ENCODE results near the gene NLK. TPM values are rescaled to one million over a fixed set of nuclear protein-coding genes. Genes with fewer than 3 reads are reported as not detected.
A peak's percentile ranks its signal among the peaks of the same experiment; 100 is the strongest.

The NLK gene
- polyA plus RNA-seq, 1 experiment: 24.5 TPM

- ChIA-PET CTCF (no interaction called here), POLR2A (no interaction called here)
- H3K27me3 ChIP-seq (ENCODE audit: control insufficient read depth, insufficient read depth, low read length): peaks cover 28% of the 10 kb centered on the region
- no peak overlapping the region for H3K4me3 ChIP-seq (ENCODE audit: low read depth, low read length)
- TF ChIP-seq CTCF (IDR thresholded peaks at IDR 0.05; ENCODE audit: low read depth, low read length): no peak
- DNase-seq (ENCODE audit: low read depth, low spot score): no peak
- H3K27ac ChIP-seq (ENCODE audit: low read depth, low read length): no peak overlapping the region
- H3K9me3 ChIP-seq (ENCODE audit: control insufficient read depth, insufficient read depth, low read length): peaks cover 6% of the 10 kb centered on the region; the same call in 1 of the 2 replicates
Observed at GRCh38 chr17:28225867-28226266, 183.4 kb downstream of the NLK start.

GRCh38 chr17:28226563-28227315 is 184.3 kb downstream of the NLK start:
- TF ChIP-seq CTCF (IDR thresholded peaks at IDR 0.05; ENCODE audit: low read depth, low read length): no peak
- POLR2A ChIA-PET: no interaction called here
- DNase-seq (ENCODE audit: low read depth, low spot score): no peak
- CTCF ChIA-PET: interaction anchor here (1.2 kb wide), 1 partner anchor 24 kb away, joined by 4 read pairs; no protein-coding TSS in a partner anchor
- no peak overlapping the region for H3K4me3 ChIP-seq (ENCODE audit: low read depth, low read length)
- no peak overlapping the region for H3K27ac ChIP-seq (ENCODE audit: low read depth, low read length)
- H3K27me3 ChIP-seq (ENCODE audit: control insufficient read depth, insufficient read depth, low read length): peaks cover 30% of the 10 kb centered on the region
- peaks cover 6% of the 10 kb centered on the region; the same call in 1 of the 2 replicates for H3K9me3 ChIP-seq (ENCODE audit: control insufficient read depth, insufficient read depth, low read length)

- Histone ChIP-seq H3K27ac (ENCODE audit: low read depth, low read length) (no peak overlapping the region), H3K4me3 (ENCODE audit: low read depth, low read length) (peak overlapping the region; percentile 52), H3K27me3 (ENCODE audit: control insufficient read depth, insufficient read depth, low read length) (peaks cover 30% of the 10 kb centered on the region), H3K9me3 (ENCODE audit: control insufficient read depth, insufficient read depth, low read length) (peaks cover 6% of the 10 kb centered on the region; the same call in 1 of the 2 replicates)
- POLR2A ChIA-PET: no interaction called here
- no peak for DNase-seq (ENCODE audit: low read depth, low spot score)
- TF ChIP-seq CTCF (IDR thresholded peaks at IDR 0.05; ENCODE audit: low read depth, low read length): no peak
- CTCF ChIA-PET: interaction anchor here (1.2 kb wide), 1 partner anchor 24 kb away, joined by 4 read pairs; no protein-coding TSS in a partner anchor
Observed at GRCh38 chr17:28227316-28228108, 185.0 kb downstream of the NLK start.

GRCh38 chr17:28228109-28228840 is 185.8 kb downstream of the NLK start:
- POLR2A ChIA-PET: no interaction called here
- Histone ChIP-seq H3K27ac (ENCODE audit: low read depth, low read length) (no peak overlapping the region), H3K4me3 (ENCODE audit: low read depth, low read length) (peak overlapping the region; percentile 52), H3K27me3 (ENCODE audit: control insufficient read depth, insufficient read depth, low read length) (peaks cover 36% of the 10 kb centered on the region), H3K9me3 (ENCODE audit: control insufficient read depth, insufficient read depth, low read length) (peaks cover 2% of the 10 kb centered on the region; the same call in 1 of the 2 replicates)
- TF ChIP-seq CTCF (IDR thresholded peaks at IDR 0.05; ENCODE audit: low read depth, low read length): peak; percentile 35
- DNase-seq (ENCODE audit: low read depth, low spot score): no peak
- CTCF ChIA-PET: interaction anchor here (1.2 kb wide), 1 partner anchor 23 kb away, joined by 4 read pairs; no protein-coding TSS in a partner anchor
